K562 (cell line): ENCODE data around the gene KRTAP25-1.

Experiments
- CEBPB ChIP-seq: fragments of 450-650 bp; IDR thresholded peaks from 2 replicates; pipeline ENCODE4 v1.6.1; 2016; ENCODE audit warnings: missing genetic modification characterization, missing compliant biosample characterization
- NFIC ChIP-seq: fragments of 450-650 bp; IDR thresholded peaks from 2 replicates; pipeline ENCODE4 v1.6.1; 2017; ENCODE audit warnings: mild to moderate bottlenecking, inconsistent platforms
- ZNF143 ChIP-seq: sonication (generic); formaldehyde crosslinking; IDR thresholded peaks from 2 replicates; pipeline ENCODE4 v1.9.0; 2022; ENCODE audit warnings: mild to moderate bottlenecking, missing genetic modification reagents
- TF ChIP-seq, protein P1 (sequence below): fragments of 250-450 bp; sonication (Bioruptor Pico); IDR thresholded peaks from 2 replicates; pipeline ENCODE4 v1.6.1; 2021; ENCODE audit warnings: mild to moderate bottlenecking
- TF ChIP-seq, protein P2 (sequence below): sonication (generic); formaldehyde crosslinking; IDR thresholded peaks from 2 replicates; pipeline ENCODE4 v1.8.0; 2022; ENCODE audit warnings: mild to moderate bottlenecking, missing genetic modification reagents
- TF ChIP-seq, protein P3 (sequence below), 3 experiments: IDR thresholded peaks in 2 of 3; conservative IDR thresholded peaks in 1 of 3; 2 replicates each; pipeline ENCODE4 v1.5.1; 2011 to 2012; ENCODE audit warnings: low read length in 3 of 3, mild to moderate bottlenecking in 3 of 3, control low read depth in 2 of 3, improper control_type of control experiment in 1 of 3, inconsistent platforms in 1 of 3, low read depth in 1 of 3, mixed read lengths in 1 of 3, moderate library complexity in 1 of 3; ENCODE audit not compliant: insufficient read depth in 2 of 3
- TF ChIP-seq, protein P4 (sequence below): fragments of 250-450 bp; sonication (Bioruptor Pico); IDR thresholded peaks from 2 replicates; pipeline ENCODE4 v1.4.0; 2020; ENCODE audit warnings: borderline replicate concordance
- TF ChIP-seq, protein P5 (sequence below): sonication (generic); formaldehyde crosslinking; IDR thresholded peaks from 2 replicates; pipeline ENCODE4 v1.9.0; 2022; ENCODE audit warnings: mild to moderate bottlenecking, missing genetic modification reagents

DNA sequence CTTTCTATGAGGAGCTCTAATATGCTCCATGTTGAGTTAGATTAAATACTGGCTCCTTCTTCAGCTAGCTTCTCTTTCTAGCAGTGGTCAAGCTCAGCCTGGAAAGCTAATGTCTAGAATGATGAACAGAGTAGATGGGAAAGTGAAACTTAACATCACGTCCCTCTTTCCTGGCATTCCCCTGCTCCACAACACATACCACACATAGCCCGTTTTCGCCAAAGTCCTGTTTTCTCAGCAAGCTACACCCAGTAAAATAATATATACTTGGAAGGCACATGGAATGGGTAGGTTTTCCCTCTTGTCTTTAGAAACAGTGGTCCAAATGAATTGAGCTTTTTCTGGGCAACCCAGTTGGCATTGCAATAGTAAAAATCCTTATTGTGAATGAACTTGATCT is 44.4 kb upstream of the KRTAP25-1 start:
- TF ChIP-seq ZNF143 (CRISPR knock-in tag) (no peak), CEBPB (tag) (no peak), NFIC (no peak)
- TF ChIP-seq, protein P1, sequence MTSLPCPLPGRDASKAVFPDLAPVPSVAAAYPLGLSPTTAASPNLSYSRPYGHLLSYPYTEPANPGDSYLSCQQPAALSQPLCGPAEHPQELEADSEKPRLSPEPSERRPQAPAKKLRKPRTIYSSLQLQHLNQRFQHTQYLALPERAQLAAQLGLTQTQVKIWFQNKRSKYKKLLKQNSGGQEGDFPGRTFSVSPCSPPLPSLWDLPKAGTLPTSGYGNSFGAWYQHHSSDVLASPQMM (CRISPR knock-in tag), result no peak
- TF ChIP-seq, protein P2, sequence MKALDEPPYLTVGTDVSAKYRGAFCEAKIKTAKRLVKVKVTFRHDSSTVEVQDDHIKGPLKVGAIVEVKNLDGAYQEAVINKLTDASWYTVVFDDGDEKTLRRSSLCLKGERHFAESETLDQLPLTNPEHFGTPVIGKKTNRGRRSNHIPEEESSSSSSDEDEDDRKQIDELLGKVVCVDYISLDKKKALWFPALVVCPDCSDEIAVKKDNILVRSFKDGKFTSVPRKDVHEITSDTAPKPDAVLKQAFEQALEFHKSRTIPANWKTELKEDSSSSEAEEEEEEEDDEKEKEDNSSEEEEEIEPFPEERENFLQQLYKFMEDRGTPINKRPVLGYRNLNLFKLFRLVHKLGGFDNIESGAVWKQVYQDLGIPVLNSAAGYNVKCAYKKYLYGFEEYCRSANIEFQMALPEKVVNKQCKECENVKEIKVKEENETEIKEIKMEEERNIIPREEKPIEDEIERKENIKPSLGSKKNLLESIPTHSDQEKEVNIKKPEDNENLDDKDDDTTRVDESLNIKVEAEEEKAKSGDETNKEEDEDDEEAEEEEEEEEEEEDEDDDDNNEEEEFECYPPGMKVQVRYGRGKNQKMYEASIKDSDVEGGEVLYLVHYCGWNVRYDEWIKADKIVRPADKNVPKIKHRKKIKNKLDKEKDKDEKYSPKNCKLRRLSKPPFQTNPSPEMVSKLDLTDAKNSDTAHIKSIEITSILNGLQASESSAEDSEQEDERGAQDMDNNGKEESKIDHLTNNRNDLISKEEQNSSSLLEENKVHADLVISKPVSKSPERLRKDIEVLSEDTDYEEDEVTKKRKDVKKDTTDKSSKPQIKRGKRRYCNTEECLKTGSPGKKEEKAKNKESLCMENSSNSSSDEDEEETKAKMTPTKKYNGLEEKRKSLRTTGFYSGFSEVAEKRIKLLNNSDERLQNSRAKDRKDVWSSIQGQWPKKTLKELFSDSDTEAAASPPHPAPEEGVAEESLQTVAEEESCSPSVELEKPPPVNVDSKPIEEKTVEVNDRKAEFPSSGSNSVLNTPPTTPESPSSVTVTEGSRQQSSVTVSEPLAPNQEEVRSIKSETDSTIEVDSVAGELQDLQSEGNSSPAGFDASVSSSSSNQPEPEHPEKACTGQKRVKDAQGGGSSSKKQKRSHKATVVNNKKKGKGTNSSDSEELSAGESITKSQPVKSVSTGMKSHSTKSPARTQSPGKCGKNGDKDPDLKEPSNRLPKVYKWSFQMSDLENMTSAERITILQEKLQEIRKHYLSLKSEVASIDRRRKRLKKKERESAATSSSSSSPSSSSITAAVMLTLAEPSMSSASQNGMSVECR (CRISPR knock-in tag), result no peak
- TF ChIP-seq, protein P3, sequence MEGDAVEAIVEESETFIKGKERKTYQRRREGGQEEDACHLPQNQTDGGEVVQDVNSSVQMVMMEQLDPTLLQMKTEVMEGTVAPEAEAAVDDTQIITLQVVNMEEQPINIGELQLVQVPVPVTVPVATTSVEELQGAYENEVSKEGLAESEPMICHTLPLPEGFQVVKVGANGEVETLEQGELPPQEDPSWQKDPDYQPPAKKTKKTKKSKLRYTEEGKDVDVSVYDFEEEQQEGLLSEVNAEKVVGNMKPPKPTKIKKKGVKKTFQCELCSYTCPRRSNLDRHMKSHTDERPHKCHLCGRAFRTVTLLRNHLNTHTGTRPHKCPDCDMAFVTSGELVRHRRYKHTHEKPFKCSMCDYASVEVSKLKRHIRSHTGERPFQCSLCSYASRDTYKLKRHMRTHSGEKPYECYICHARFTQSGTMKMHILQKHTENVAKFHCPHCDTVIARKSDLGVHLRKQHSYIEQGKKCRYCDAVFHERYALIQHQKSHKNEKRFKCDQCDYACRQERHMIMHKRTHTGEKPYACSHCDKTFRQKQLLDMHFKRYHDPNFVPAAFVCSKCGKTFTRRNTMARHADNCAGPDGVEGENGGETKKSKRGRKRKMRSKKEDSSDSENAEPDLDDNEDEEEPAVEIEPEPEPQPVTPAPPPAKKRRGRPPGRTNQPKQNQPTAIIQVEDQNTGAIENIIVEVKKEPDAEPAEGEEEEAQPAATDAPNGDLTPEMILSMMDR (IDR thresholded peaks at IDR 0.05 in 2 of 3, conservative IDR thresholded peaks at IDR 0.05 in 1 of 3; ENCODE audit: insufficient read depth in 2 of 3, low read depth in 1 of 3, low read length in 3 of 3), result no peak
- TF ChIP-seq, protein P4, sequence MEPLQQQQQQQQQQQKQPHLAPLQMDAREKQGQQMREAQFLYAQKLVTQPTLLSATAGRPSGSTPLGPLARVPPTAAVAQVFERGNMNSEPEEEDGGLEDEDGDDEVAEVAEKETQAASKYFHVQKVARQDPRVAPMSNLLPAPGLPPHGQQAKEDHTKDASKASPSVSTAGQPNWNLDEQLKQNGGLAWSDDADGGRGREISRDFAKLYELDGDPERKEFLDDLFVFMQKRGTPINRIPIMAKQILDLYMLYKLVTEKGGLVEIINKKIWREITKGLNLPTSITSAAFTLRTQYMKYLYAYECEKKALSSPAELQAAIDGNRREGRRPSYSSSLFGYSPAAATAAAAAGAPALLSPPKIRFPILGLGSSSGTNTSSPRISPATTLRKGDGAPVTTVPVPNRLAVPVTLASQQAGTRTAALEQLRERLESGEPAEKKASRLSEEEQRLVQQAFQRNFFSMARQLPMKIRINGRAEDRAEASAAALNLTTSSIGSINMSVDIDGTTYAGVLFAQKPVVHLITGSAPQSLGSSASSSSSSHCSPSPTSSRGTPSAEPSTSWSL (CRISPR knock-in tag), result no peak
- TF ChIP-seq, protein P5, sequence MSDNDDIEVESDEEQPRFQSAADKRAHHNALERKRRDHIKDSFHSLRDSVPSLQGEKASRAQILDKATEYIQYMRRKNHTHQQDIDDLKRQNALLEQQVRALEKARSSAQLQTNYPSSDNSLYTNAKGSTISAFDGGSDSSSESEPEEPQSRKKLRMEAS (CRISPR knock-in tag), result no peak
